Lower leg skin (tissue), 4 donors: ENCODE data around the gene FAM13A. TPM values are rescaled to one million over a fixed set of nuclear protein-coding genes. Genes with fewer than 3 reads are reported as not detected.
"Not testable (repeated sequence)": the region's sequence is repeated elsewhere in the genome, so short reads cannot be mapped to it uniquely, and the experiment has no call there.

Experiments used
- DNase-seq, 2 donors: peaks; one replicate each; pipeline ENCODE4 v3.0.0-alpha.2; 2019; ENCODE audit warnings: low spot score in 2 of 2
- H3K4me3 ChIP-seq: fragments of 200-600 bp; sonication (generic); 2 replicates; pipeline ENCODE4 v1.5.1; 2017; ENCODE audit warnings: mild to moderate bottlenecking, low read depth; ENCODE audit not compliant: poor library complexity, severe bottlenecking
- POLR2A ChIP-seq, 2 donors: fragments of 450-650 bp; IDR thresholded peaks; one replicate each; pipeline ENCODE4 v1.6.1; 2016 to 2017; ENCODE audit warnings: antibody characterized with exemption in 2 of 2, mild to moderate bottlenecking in 1 of 2, moderate library complexity in 1 of 2
- WGBS, 2 donors: methylation state at CpG; one replicate each; pipeline ENCODE4 v1.1.5; 2018; 5-methylcytosine and 5-hydroxymethylcytosine counted together
- intact Hi-C: fragments of 100-400 bp; cut with DNase I; formaldehyde crosslinking; loops from one replicate; pipeline ENCODE4 v1.15.0; 2023; ENCODE audit warnings: low total_unique reads
- total RNA-seq, 4 donors: library from RNA; depleted of rRNA; stranded (reverse); fragments of >200 nt; gene quantifications; one replicate each; pipeline ENCODE4 v1.1.0, GENCODE V29; 2016
- TF ChIP-seq, protein P1 (sequence below), 3 donors: fragments of 450-650 bp; IDR thresholded peaks; one replicate each; pipeline ENCODE4 v1.5.1; 2016; ENCODE audit warnings: antibody characterized with exemption in 3 of 3, mild to moderate bottlenecking in 3 of 3, moderate library complexity in 2 of 3

Gene FAM13A
- total RNA-seq, 4 donors from 2014 or later = 50.0 to 303 (median 114) TPM

DNA sequence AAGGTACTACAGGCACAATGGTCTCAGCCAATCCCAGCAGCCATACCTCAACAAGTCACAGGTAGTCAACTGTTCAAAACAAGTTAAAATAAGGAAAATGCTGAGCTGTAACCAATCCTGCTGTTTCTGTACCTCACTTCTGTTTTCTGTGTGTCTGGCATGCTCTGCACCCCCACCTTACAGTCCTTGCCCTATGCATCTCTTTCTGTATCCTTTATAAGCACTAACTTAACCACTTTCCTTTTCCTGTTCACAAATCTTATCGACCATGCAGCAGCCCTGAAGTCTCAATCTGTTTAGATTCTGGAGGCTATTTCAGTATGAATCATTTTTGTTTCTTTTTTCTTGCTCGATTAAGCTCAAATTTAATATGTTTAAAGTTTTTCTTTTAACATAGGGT is 12.5 kb upstream of the FAM13A start:
- intact Hi-C loops = no loop called here
- no peak overlapping the region for H3K4me3 ChIP-seq
- TF ChIP-seq, protein P1, sequence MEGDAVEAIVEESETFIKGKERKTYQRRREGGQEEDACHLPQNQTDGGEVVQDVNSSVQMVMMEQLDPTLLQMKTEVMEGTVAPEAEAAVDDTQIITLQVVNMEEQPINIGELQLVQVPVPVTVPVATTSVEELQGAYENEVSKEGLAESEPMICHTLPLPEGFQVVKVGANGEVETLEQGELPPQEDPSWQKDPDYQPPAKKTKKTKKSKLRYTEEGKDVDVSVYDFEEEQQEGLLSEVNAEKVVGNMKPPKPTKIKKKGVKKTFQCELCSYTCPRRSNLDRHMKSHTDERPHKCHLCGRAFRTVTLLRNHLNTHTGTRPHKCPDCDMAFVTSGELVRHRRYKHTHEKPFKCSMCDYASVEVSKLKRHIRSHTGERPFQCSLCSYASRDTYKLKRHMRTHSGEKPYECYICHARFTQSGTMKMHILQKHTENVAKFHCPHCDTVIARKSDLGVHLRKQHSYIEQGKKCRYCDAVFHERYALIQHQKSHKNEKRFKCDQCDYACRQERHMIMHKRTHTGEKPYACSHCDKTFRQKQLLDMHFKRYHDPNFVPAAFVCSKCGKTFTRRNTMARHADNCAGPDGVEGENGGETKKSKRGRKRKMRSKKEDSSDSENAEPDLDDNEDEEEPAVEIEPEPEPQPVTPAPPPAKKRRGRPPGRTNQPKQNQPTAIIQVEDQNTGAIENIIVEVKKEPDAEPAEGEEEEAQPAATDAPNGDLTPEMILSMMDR (IDR thresholded peaks at IDR 0.05) = no peak
- no peak for TF ChIP-seq POLR2A (IDR thresholded peaks at IDR 0.05)
- WGBS, 2 donors = 58 to 62% methylated on average over 2 of the region's 2 CpGs
- no peak for DNase-seq

DNA sequence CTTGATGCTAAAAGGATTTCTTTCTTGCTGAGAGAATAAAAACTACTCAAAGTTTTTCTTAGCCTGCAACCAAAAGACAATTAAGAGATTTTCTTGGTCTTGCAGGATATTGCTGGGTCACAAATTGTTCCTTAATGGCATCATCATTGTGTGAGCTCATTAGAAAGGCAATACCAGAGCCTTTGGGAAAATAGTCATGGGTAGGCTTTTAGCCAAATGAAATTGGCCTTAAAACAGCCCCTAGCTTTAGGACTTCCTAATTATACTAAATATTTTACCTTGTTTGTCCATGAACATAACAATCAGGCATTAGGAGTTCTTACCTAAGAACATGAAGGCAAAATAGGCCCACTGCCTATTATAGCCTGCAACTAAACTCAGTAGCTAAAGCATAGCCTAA is 10.4 kb upstream of the FAM13A start:
- no peak for DNase-seq
- H3K4me3 ChIP-seq = no peak overlapping the region
- no peak for TF ChIP-seq POLR2A (IDR thresholded peaks at IDR 0.05)
- TF ChIP-seq, protein P1 (IDR thresholded peaks at IDR 0.05) = no peak
- intact Hi-C loops = no loop called here

DNA sequence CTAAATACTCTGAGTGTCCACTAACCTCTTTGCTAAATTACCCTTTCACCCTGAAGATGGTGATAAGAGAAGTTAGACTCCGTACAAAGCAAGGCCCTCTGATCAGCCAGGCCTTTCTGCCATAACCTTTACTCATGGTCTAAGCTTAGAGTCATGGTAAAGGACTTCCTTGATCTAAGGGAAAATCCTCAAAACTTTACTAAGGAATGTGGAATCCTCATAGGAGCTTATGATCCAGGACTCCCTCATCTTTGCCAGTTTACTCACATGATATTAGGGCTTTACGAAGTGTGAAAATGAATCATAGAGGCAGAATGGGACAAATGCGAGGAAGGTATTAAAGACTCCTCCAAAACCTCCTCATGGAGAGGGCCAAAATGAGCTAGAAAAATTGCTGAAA is 7.9 kb upstream of the FAM13A start:
- TF ChIP-seq POLR2A (IDR thresholded peaks at IDR 0.05) = no peak
- TF ChIP-seq, protein P1 (IDR thresholded peaks at IDR 0.05) = no peak
- intact Hi-C loops = no loop called here
- no peak overlapping the region for H3K4me3 ChIP-seq
- no peak for DNase-seq
- WGBS, 2 donors = 71 to 95% methylated on average over 3 of the region's 3 CpGs

DNA sequence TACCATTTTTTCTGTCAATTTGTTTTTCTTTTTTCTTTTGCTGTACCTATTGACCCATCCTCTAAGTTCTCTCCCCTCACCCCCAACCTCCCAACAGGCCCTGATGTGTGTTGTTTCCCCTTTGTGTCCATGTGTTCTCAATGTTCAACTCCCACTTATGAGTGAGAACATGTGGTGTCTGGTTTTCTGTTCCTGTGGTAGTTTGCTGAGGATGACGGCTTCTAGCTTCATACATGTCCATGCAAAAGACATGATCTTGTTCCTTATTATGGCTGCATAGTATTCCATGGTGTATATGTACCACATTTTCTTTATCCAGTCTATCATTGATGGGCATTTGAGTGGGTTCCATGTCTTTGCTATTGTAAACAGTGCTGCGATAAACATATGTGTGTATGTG is 859 bp upstream of the FAM13A start:
- intact Hi-C loops, DNase-seq, H3K4me3 ChIP-seq: not testable (repeated sequence)
- 63 to 93% methylated on average over 2 of the region's 2 CpGs for WGBS, 2 donors

DNA sequence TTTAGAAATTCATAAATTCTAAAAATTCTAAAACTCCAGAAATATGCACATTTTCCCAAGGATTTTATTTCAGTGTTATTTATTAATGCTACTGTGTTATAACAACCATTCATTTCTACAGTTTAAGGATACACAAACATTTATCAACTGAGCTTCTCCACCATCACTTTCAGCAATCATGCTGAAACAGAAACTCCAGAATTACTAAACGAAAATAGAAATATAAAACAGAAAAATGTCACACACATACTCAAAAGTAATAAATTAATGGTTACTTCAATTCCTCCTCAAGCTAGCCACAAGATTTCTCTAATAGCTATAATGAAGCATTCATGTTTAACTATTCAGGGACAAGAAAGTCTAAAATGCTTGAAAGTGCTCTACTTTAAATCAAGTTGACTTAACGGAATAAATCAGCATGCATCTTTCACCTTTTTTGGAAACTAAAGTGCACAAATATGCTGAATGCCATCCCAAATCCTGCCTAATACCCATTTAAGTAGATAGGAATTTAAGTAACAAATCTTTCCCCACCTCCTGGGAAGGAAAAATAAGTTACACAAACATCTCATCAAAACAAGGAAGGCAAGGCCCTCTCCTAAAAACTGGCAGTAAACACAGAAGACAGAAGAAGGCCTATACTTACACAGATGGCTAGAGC is 563 bp downstream of the FAM13A start:
- peak overlapping the region; percentile 15 for H3K4me3 ChIP-seq
- DNase-seq = no peak
- intact Hi-C loops = no loop called here
- WGBS, 2 donors = 16% methylated on average over 2 of the region's 2 CpGs
- TF ChIP-seq, protein P1 (IDR thresholded peaks at IDR 0.05) = no peak
- TF ChIP-seq POLR2A (IDR thresholded peaks at IDR 0.05) = no peak

DNA sequence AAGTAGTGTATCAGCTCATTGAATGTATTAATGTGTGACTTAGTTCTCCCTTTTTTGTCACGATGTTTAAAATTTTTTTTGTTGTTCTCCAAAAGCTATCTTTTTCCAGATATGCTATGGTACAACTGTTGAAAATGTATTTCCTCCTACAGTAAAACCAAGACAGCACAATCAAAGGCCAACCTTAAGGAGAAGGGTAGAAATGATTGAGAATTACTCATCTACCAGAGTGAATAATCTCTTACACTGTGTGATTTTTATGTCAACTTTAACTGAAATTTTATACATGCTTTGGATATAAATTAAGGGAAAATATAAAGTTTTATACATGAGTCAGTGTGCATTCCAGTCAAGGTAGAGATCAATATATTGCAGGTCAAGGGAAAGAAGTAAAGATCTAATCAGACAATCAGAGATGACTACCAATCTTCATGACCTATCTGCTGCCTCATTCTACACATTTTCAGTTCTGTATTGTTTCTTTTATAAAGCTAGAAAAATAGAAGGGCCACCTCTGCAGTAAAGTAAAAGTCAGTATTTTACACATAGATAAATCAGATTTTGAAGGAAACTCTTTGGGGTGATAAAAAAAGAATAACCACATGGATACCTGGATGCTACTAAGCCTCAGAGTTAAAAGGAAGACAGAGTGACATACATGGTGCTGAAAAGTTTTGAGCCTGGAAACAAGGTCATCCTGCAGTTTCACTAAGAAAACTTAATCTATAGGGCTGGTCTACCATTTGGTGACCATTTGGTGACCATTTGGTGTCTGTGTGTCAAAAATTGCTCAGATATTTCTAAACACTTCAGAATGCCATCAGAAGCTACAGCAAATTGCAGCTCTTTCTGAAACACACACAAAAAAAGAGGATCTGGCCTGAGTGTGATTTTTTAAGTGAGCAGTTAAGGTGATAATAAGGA is 1.6 kb downstream of the FAM13A start:
- no peak for TF ChIP-seq POLR2A (IDR thresholded peaks at IDR 0.05)
- TF ChIP-seq, protein P1 (IDR thresholded peaks at IDR 0.05) = no peak
- 66 to 69% methylated on average over 1 of the region's 1 CpG for WGBS, 2 donors
- no peak overlapping the region for H3K4me3 ChIP-seq
- intact Hi-C loops = no loop called here
- DNase-seq = no peak
